GM19328 (cell line): Measurements from ENCODE around the gene RHPN2.
"Not testable (repeated sequence)": the region's sequence is repeated elsewhere in the genome, so short reads cannot be mapped to it uniquely, and the experiment has no call there.

Experiments used
- ATAC-seq: cut with Tn5 transposase; IDR thresholded peaks from one replicate; pipeline ENCODE4 v1.9.1; 2021; ENCODE audit warnings: mild to moderate bottlenecking, moderate library complexity; ENCODE audit not compliant: unreplicated experiment

RHPN2 gene

GRCh38 chr19:33032218-33032781 lies 32.4 kb downstream of the RHPN2 start:
- ATAC-seq: no peak

GRCh38 chr19:33029746-33030303 lies 34.9 kb downstream of the RHPN2 start:
- ATAC-seq: no peak

GRCh38 chr19:33026602-33027001 lies 38.1 kb downstream of the RHPN2 start:
- ATAC-seq: not testable (repeated sequence)

GRCh38 chr19:33025468-33026238 lies 39.0 kb downstream of the RHPN2 start:
- not testable (repeated sequence) for ATAC-seq

GRCh38 chr19:33024398-33024797 lies 40.3 kb downstream of the RHPN2 start:
- no peak for ATAC-seq

GRCh38 chr19:33022472-33023116 lies 42.1 kb downstream of the RHPN2 start:
- no peak for ATAC-seq

- not testable (repeated sequence) for ATAC-seq
These were observed 53.8 kb downstream of the RHPN2 start for GRCh38 chr19:33010891-33011290.

GRCh38 chr19:33008738-33009137 lies 56.0 kb downstream of the RHPN2 start:
- no peak for ATAC-seq

- ATAC-seq: no peak
These were observed 59.2 kb downstream of the RHPN2 start for GRCh38 chr19:33005440-33005839.

- not testable (repeated sequence) for ATAC-seq
These were observed 61.2 kb downstream of the RHPN2 start for GRCh38 chr19:33003424-33004024.

GRCh38 chr19:33002126-33002865 lies 62.4 kb downstream of the RHPN2 start:
- ATAC-seq: not testable (repeated sequence)

GRCh38 chr19:33000910-33001309 lies 63.8 kb downstream of the RHPN2 start:
- ATAC-seq: no peak

- ATAC-seq: no peak
These were observed 64.2 kb downstream of the RHPN2 start for GRCh38 chr19:33000510-33000909.

GRCh38 chr19:32998722-32999121 lies 66.0 kb downstream of the RHPN2 start:
- no peak for ATAC-seq

- ATAC-seq: no peak
These were observed 66.9 kb downstream of the RHPN2 start for GRCh38 chr19:32997716-32998355.

- not testable (repeated sequence) for ATAC-seq
These were observed 67.6 kb downstream of the RHPN2 start for GRCh38 chr19:32997061-32997464.

GRCh38 chr19:32995966-32996365 lies 68.7 kb downstream of the RHPN2 start:
- ATAC-seq: not testable (repeated sequence)

- no peak for ATAC-seq
These were observed 76.0 kb downstream of the RHPN2 start for GRCh38 chr19:32988724-32989123.

GRCh38 chr19:32988254-32988653 lies 76.4 kb downstream of the RHPN2 start:
- ATAC-seq: not testable (repeated sequence)

GRCh38 chr19:32982488-32982887 lies 82.2 kb downstream of the RHPN2 start:
- ATAC-seq: not testable (repeated sequence)
